HG03460 (cell line): Measurements from ENCODE around the gene DNALI1.

ENCODE experiments used
- ATAC-seq: cut with Tn5 transposase; IDR thresholded peaks from one replicate; pipeline ENCODE4 v1.9.1; 2021; ENCODE audit not compliant: unreplicated experiment

DNALI1 gene

DNA sequence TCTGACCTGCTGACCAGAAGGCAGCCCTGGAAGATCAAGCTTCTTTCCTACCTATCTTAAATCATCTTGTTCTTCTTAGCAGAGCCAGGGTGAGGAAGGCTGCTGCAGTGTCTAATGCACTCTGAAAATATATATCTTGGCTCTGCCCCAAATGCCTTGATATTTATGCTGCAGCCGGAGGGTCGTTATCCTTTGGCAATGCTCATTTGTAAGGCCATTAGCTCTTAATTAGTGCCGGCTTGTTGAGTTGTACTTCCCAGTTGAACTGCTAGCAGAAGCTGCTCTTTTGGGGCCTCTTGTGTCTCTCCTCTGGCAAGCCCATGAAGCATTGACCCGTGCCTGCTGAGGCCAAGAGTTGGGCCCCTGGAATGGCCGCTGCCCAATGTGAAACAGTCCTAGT lies 43.2 kb downstream of the DNALI1 start:
- ATAC-seq = no peak

DNA sequence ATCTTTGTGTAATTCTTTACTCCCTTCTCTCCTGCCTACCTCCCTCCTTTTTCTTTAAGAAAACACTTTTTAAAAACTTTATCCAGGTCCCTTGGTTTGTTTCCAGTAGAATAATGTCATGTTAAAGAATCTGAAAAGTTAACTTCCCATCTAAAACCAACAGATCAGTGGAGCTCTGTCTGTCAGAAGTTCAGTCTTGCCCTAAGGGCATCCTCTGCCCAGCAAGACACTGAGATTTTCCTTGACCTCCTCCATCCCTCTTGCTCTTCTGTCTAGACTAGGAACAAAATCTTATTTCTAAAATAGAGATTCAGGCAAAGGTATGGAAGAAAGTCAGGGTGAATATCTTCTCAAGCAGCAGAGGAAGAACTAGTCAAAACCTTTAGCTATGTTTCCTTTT lies 44.7 kb downstream of the DNALI1 start:
- no peak for ATAC-seq

DNA sequence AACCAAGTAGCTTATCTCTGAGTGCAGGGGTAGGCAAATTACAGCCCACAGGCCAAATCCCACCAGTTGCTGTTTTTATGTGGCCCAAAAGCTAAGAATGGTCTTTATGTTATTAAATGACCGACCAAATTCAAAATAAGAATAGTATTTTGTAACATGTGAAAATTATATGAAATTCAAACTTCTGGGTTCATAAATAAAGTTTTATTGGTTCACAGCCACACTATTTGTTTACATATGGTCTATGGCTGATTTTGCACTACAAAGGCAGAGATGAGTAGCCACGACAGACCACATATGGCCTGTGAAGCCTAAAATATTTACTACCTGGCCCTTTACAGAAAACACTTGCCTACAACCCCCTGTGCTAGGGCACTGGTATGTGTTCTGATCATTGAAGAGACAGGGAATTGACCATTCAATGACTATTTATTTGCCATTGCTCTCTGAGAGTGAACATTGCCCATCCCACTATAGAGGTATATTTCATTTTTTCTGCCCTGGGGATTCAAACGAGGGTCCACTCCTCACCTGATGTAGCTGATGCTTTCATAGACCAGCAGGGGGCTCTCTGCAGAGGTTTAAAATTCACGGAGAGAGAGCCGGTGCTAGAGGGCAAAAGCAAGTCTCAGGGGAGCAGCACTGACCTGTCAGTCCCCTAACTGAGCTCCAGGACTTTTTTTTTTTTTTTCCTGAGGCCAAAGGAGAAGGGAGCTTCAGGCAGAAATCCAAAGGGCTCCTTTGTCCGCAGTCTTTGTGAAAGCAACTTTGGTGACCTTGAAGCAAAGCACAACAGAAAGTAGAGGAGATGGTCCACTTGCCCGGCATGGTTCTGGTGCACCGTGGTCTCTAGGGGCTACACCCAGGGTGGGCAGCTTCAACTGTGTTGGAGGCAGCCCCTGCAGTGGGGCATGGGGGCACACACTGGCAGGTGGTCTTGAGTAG lies 46.3 kb downstream of the DNALI1 start:
- ATAC-seq = no peak

DNA sequence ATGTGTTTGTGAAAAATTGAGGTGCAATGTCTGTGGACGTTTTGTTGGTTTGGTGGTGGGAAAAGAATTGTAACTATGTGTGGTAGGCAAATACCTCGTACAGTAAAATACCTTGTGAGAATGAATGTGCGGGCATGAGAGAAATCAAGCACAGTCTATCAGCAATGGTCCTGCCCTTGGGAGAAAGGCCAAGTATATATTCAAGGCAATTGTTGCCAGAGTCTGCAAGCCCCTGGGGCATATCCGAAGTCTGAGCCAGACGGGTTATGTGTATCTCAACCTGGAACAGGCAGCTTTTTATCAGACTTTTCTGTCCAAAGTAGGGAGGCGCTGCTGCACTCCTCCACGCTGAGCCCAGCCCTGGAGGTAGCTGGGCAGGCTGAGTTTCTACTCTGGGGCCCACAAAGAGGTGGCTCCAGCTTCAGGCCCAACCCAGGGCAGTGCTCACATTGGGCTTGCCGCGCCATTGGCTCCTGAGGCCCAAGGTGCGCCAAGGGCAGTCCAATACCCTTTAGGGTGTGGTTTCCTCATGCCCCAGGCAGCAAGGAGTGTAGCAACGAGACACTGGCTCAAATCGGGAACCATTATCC lies 48.4 kb downstream of the DNALI1 start:
- no peak for ATAC-seq

DNA sequence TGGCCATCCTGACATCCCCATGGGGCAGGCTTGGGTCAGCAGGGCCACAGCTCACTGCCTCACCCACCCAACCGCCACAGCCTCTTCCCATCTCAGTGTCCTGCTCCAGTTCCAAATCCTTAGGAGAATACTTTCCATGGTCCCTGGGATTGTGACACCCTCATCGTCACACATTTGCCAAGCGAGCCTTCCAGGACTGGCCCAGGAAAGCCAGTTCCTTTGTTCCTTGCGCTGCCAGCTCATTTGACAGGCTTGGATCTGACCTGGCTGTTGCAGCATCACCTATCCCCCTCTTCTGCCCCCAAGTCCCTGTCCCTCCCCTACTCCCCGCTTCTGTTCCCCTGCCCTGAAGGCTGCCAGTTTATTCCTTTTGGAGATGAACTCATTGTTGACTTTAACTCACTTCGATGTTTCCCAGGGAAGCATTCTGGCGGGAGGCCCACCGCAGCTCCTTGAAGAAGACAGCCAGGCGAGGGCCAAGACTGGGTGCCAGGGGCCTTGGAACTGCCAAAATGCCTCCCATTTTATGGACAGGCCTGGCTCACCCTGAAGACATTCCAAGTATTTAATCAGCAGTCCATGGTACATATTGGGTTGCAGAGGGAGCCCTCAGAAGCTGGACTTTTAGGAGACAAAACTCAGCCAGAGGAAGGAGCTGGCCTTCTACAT lies 49.2 kb downstream of the DNALI1 start:
- ATAC-seq = no peak

DNA sequence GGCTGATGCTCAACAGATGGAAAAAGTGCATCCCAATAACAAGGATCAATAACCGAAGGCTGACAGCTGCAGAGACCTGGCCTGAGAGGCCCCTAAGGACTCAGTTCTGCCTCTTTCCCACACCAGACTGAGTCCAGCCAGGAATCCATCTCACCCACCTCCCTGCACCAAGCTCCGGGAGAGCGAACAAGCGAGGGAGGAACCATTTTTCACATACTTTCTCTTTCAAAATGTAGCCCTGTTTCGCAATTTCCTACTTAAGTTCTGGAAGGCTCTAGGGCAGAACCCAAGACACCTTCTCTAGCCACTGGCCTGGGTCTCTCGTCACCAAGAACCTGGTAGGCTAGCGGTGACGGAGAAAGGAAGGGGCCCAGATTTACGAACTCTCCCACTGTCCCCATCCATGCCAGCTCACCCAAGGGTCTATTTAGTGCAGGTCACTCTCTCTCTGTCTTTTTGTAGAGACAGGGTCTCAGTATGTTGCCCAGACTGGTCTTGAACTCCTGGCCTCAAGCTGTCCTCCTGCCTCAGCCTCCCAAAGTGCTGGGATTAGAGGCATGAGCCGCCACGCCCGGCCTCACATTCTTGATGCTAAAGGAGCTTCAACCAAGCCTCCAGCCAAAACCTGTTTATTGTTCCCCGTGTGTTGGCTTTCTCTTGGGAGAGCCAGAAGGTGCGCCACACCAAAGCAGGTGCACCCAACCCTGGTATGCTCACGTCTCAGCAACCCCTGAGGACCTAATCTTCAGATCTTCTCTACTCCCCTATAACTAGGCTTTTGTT lies 49.9 kb downstream of the DNALI1 start:
- ATAC-seq = no peak

DNA sequence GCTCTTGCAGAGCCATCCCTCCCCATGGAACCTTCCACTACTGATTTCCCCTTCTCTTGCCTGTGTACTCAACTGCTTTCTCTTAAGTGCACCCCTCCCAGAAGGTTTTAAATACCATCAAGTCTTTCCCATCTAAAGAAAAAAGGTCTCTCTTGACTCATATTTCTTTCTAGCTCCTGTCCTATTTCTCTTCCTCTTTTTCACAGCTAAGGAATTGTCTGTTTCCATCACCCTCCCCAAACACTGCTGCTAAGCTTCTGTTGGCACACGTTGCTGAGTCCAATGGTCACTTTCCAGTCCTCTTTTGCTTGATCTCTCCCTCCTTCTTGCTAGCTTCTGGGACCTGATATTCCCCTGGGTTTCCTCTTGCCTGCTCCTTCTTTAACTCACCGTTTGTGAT lies 52.3 kb downstream of the DNALI1 start:
- no peak for ATAC-seq

DNA sequence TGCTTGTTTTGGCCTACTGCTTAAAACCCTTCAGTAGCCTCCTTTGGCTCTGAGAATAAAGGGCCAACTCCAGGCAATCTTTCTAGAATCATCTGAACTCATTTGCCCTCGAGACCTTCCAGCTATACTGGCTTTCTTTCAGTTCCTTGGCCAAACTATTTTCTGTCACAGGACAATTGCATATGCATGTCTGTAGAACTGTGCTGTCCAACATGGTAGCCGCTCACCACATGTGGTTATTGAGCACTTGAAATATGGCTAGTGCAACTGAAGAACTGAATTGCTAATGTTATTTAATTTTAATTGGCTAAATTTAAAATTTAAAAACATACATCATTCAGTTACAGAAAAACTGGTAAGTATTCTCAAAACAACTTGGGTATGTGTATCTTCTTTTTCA lies 53.3 kb downstream of the DNALI1 start:
- no peak for ATAC-seq

DNA sequence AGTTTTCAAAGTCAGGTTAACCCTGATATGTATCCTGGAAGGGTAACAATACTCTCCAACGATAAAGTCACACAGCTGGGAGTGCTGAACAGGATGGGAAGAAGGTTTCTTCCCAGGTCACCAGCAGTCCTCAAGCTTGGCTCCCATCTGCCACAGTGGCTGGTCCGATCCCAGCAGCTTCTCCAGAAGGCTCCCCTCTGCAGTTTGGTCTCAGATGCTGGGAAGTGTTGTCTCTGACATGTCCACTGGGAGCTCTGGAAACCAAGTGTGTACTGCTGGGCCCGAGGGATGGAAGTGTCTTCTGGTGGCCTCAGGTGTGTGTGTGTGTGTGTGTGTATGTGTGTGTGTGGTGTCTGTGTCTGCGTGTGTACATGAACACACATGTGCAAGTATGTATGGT lies 55.4 kb downstream of the DNALI1 start:
- ATAC-seq = no peak

DNA sequence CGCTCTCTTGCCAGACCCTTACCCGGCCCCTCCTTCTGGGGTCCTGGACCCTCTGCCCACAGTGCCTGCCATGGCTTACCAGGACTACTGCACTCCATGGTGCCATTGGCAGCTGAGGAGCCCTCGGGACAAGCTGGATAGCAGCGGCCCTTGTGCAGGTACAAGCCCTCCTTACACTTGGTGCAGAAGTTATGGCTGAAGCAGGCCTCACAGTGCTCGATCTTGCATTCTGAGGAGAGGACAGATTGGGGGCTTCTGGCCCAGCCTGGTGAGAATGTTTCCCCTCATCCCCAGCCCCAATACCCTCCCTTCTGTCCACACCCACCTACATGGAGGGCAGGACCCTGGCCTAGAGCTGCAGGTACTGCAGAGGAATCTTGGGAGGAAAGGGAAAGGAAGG lies 57.4 kb downstream of the DNALI1 start:
- no peak for ATAC-seq

DNA sequence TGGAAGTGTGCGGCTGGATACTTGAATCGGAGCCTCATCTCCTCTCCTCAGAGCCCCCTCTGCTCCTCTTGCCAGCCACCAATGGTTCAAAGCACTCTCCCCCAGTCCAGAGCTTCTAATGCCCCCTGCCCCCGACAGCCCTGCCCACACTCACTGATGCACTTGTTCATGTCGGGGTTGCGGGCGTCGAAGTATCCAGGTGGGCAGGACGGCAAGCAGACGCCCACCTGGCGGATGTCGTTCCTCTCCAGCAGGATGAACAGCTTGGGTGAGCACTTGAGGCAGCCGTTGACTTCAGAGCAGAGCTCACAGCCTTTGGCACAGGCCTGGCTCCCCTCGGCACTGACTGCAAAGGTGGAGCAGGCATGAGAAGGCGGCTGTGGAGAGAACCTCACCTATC lies 59.6 kb downstream of the DNALI1 start:
- no peak for ATAC-seq
